NB4 (cell line): ENCODE measurements around the gene DMPK.

Experiments used
- DNase-seq: peaks from one replicate; pipeline ENCODE4 v3.0.0; 2010; ENCODE audit warnings: low read depth
- H3K4me3 ChIP-seq: one replicate; pipeline ENCODE4 v1.5.1; 2011; ENCODE audit warnings: mild to moderate bottlenecking, low read depth, low read length, moderate library complexity
- MAX ChIP-seq: IDR thresholded peaks from 2 replicates; pipeline ENCODE4 v1.6.1; 2011; ENCODE audit warnings: low read depth, low read length
- MYC ChIP-seq: IDR thresholded peaks from 2 replicates; pipeline ENCODE4 v1.6.1; 2011; ENCODE audit warnings: low read depth, low read length
- POLR2A ChIP-seq: IDR thresholded peaks from 2 replicates; pipeline ENCODE4 v1.6.1; 2011; ENCODE audit warnings: mild to moderate bottlenecking; ENCODE audit not compliant: insufficient read length; ENCODE audit errors: extremely low read depth
- TF ChIP-seq, protein P1 (sequence below): IDR thresholded peaks from one replicate; pipeline ENCODE4 v1.5.1; 2012; ENCODE audit warnings: low read depth, low read length

DMPK gene

GRCh38 chr19:45772130-45772840 is 10.0 kb downstream of the DMPK start:
- DNase-seq, result peak; percentile 46
- TF ChIP-seq POLR2A, result no peak
- no peak for TF ChIP-seq MAX
- no peak for TF ChIP-seq MYC
- TF ChIP-seq, protein P1, sequence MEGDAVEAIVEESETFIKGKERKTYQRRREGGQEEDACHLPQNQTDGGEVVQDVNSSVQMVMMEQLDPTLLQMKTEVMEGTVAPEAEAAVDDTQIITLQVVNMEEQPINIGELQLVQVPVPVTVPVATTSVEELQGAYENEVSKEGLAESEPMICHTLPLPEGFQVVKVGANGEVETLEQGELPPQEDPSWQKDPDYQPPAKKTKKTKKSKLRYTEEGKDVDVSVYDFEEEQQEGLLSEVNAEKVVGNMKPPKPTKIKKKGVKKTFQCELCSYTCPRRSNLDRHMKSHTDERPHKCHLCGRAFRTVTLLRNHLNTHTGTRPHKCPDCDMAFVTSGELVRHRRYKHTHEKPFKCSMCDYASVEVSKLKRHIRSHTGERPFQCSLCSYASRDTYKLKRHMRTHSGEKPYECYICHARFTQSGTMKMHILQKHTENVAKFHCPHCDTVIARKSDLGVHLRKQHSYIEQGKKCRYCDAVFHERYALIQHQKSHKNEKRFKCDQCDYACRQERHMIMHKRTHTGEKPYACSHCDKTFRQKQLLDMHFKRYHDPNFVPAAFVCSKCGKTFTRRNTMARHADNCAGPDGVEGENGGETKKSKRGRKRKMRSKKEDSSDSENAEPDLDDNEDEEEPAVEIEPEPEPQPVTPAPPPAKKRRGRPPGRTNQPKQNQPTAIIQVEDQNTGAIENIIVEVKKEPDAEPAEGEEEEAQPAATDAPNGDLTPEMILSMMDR, result no peak
- no peak overlapping the region for H3K4me3 ChIP-seq

GRCh38 chr19:45771311-45771933 is 10.9 kb downstream of the DMPK start:
- no peak for TF ChIP-seq MYC
- H3K4me3 ChIP-seq, result no peak overlapping the region
- DNase-seq, result no peak

DNA sequence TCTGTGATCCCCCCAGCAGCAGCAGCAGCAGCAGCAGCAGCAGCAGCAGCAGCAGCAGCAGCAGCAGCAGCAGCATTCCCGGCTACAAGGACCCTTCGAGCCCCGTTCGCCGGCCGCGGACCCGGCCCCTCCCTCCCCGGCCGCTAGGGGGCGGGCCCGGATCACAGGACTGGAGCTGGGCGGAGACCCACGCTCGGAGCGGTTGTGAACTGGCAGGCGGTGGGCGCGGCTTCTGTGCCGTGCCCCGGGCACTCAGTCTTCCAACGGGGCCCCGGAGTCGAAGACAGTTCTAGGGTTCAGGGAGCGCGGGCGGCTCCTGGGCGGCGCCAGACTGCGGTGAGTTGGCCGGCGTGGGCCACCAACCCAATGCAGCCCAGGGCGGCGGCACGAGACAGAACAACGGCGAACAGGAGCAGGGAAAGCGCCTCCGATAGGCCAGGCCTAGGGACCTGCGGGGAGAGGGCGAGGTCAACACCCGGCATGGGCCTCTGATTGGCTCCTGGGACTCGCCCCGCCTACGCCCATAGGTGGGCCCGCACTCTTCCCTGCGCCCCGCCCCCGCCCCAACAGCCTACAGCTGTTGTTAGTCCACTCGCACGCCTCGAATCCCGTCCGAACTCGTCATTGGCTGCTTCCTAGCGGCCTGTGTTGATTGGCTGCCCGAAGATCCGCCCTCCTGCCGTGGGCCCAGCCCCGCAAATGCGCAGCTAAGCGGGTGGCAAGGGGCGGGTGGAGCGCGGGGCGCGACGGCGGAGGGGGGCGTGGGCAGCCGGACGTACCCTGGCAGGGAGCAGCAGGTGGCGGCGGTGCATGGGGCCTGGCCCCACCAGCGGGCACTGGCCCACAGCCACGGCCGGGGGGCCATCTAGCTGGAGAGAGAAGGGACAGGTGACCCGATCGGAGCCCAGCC is 11.8 kb downstream of the DMPK start:
- TF ChIP-seq MAX (no peak), POLR2A (no peak), MYC (peak; percentile 13; the same call in 1 of the 2 replicates)
- TF ChIP-seq, protein P1, result peak; percentile 50
- DNase-seq, result peak; percentile 85
- no peak overlapping the region for H3K4me3 ChIP-seq

DNA sequence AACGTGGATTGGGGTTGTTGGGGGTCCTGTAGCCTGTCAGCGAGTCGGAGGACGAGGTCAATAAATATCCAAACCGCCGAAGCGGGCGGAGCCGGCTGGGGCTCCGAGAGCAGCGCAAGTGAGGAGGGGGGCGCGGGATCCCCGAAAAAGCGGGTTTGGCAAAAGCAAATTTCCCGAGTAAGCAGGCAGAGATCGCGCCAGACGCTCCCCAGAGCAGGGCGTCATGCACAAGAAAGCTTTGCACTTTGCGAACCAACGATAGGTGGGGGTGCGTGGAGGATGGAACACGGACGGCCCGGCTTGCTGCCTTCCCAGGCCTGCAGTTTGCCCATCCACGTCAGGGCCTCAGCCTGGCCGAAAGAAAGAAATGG is 12.5 kb downstream of the DMPK start:
- H3K4me3 ChIP-seq, result peak overlapping the region; percentile 46
- TF ChIP-seq MAX, result no peak
- TF ChIP-seq POLR2A, result no peak
- TF ChIP-seq MYC, result no peak
- TF ChIP-seq, protein P1, result no peak
- no peak for DNase-seq

- peak; percentile 94 for DNase-seq
- peak within 1 kb of the TSS; percentile 65 for H3K4me3 ChIP-seq
- peak; percentile 63; the same call in 1 of the 2 replicates for TF ChIP-seq MYC
- TF ChIP-seq, protein P1, result no peak
- peak; percentile 67; the same call in 1 of the 2 replicates for TF ChIP-seq MAX
- peak; percentile 35 for TF ChIP-seq POLR2A
Measured at GRCh38 chr19:45768984-45769782, 13.1 kb downstream of the DMPK start, which contains the start of gene SIX5. TSS of gene SIX5 (minus strand) at chr19:45769252. CDS start at chr19:45768844, 408 bp downstream.
